GM18873 (cell line): Measurements from ENCODE around the gene OSMR.

ENCODE experiments used
- ATAC-seq: cut with Tn5 transposase; IDR thresholded peaks from one replicate; pipeline ENCODE4 v1.9.1; 2021; ENCODE audit warnings: mild to moderate bottlenecking, moderate library complexity, moderate number of reproducible peaks; ENCODE audit not compliant: unreplicated experiment, low FRiP score

Gene OSMR

GRCh38 chr5:38870595-38870994 is 24.8 kb downstream of the OSMR start:
- no peak for ATAC-seq

GRCh38 chr5:38871058-38871605 is 25.3 kb downstream of the OSMR start:
- no peak for ATAC-seq

- ATAC-seq = no peak
Measured at GRCh38 chr5:38871790-38872551, 26.2 kb downstream of the OSMR start.

- no peak for ATAC-seq
Measured at GRCh38 chr5:38872826-38873225, 27.0 kb downstream of the OSMR start.

- no peak for ATAC-seq
Measured at GRCh38 chr5:38874948-38875456, 29.2 kb downstream of the OSMR start.

GRCh38 chr5:38878391-38879077 is 32.7 kb downstream of the OSMR start:
- no peak for ATAC-seq

- ATAC-seq = no peak
Measured at GRCh38 chr5:38879078-38879460, 33.3 kb downstream of the OSMR start.

- no peak for ATAC-seq
Measured at GRCh38 chr5:38883842-38884241, 38.0 kb downstream of the OSMR start.

- no peak for ATAC-seq
Measured at GRCh38 chr5:38885208-38885607, 39.4 kb downstream of the OSMR start.

- ATAC-seq = no peak
Measured at GRCh38 chr5:38888041-38888440, 42.2 kb downstream of the OSMR start.

- ATAC-seq = no peak
Measured at GRCh38 chr5:38889424-38889823, 43.6 kb downstream of the OSMR start.

- ATAC-seq = no peak
Measured at GRCh38 chr5:38891563-38891962, 45.8 kb downstream of the OSMR start.

- ATAC-seq = no peak
Measured at GRCh38 chr5:38892363-38892762, 46.6 kb downstream of the OSMR start.

GRCh38 chr5:38896760-38897159 is 50.9 kb downstream of the OSMR start:
- ATAC-seq = no peak

- no peak for ATAC-seq
Measured at GRCh38 chr5:38899936-38900335, 54.1 kb downstream of the OSMR start.

GRCh38 chr5:38905516-38905915 is 59.7 kb downstream of the OSMR start:
- ATAC-seq = no peak

GRCh38 chr5:38906503-38906902 is 60.7 kb downstream of the OSMR start:
- no peak for ATAC-seq

GRCh38 chr5:38911933-38912332 is 66.1 kb downstream of the OSMR start:
- no peak for ATAC-seq

GRCh38 chr5:38913714-38914113 is 67.9 kb downstream of the OSMR start:
- no peak for ATAC-seq

GRCh38 chr5:38916802-38917201 is 71.0 kb downstream of the OSMR start:
- no peak for ATAC-seq

GRCh38 chr5:38921174-38921573 is 75.4 kb downstream of the OSMR start:
- no peak for ATAC-seq

- ATAC-seq = no peak
Measured at GRCh38 chr5:38922199-38922598, 76.4 kb downstream of the OSMR start.
